GM23338 (cell line): Measurements from ENCODE around the gene SFXN1.

Experiments used
- CREB1 ChIP-seq: fragments of 250-450 bp; sonication (Bioruptor Pico); IDR thresholded peaks from 2 replicates; pipeline ENCODE4 v1.5.0; 2020; ENCODE audit warnings: low read depth, mild to moderate bottlenecking, moderate library complexity
- EZH2 ChIP-seq: fragments of 200-600 bp; sonication (generic); IDR thresholded peaks from one replicate; pipeline ENCODE4 v1.8.0; 2017; ENCODE audit warnings: antibody characterized with exemption, mild to moderate bottlenecking, low read depth; ENCODE audit not compliant: unreplicated experiment
- EZH2phosphoT487 ChIP-seq: fragments of 200-600 bp; sonication (generic); IDR thresholded peaks from one replicate; pipeline ENCODE4 v1.8.1; 2018; ENCODE audit warnings: antibody characterized with exemption; ENCODE audit not compliant: unreplicated experiment
- JUNB ChIP-seq: IDR thresholded peaks from one replicate; pipeline ENCODE4 v1.6.1; 2016; ENCODE audit warnings: antibody characterized with exemption; ENCODE audit not compliant: unreplicated experiment
- NANOG ChIP-seq: IDR thresholded peaks from 2 replicates; pipeline ENCODE4 v1.6.1; 2016; ENCODE audit warnings: antibody characterized with exemption, borderline replicate concordance
- POLR2AphosphoS5 ChIP-seq: IDR thresholded peaks from 2 replicates; pipeline ENCODE4 v1.6.1; 2016; ENCODE audit warnings: antibody characterized with exemption, low read depth
- STAT1 ChIP-seq: IDR thresholded peaks from one replicate; pipeline ENCODE4 v1.6.1; 2016; ENCODE audit warnings: antibody characterized with exemption; ENCODE audit not compliant: unreplicated experiment
- ZNF114 ChIP-seq: fragments of 250-450 bp; sonication (Bioruptor Pico); IDR thresholded peaks from 2 replicates; pipeline ENCODE4 v1.5.0; 2020; ENCODE audit warnings: mild to moderate bottlenecking, moderate library complexity
- ZNF331 ChIP-seq: fragments of 250-450 bp; sonication (Bioruptor Pico); IDR thresholded peaks from 2 replicates; pipeline ENCODE4 v1.5.0; 2020; ENCODE audit warnings: low read depth, mild to moderate bottlenecking, moderate library complexity
- TF ChIP-seq, protein P1 (sequence below), 2 experiments: fragments of 200-600 bp in 1 of 2; sonication (generic) in 1 of 2; conservative IDR thresholded peaks; 2 replicates each; pipeline versions ENCODE4 v1.5.1 to v1.6.1; 2016 to 2017; ENCODE audit warnings: antibody characterized with exemption in 2 of 2, low read depth in 2 of 2, mild to moderate bottlenecking in 2 of 2, moderate library complexity in 1 of 2
- TF ChIP-seq, protein P2 (sequence below): IDR thresholded peaks from one replicate; pipeline ENCODE4 v1.6.1; 2018; ENCODE audit warnings: antibody characterized with exemption; ENCODE audit not compliant: unreplicated experiment
- TF ChIP-seq, protein P3 (sequence below): IDR thresholded peaks from 2 replicates; pipeline ENCODE4 v1.6.1; 2016; ENCODE audit warnings: antibody characterized with exemption

DNA sequence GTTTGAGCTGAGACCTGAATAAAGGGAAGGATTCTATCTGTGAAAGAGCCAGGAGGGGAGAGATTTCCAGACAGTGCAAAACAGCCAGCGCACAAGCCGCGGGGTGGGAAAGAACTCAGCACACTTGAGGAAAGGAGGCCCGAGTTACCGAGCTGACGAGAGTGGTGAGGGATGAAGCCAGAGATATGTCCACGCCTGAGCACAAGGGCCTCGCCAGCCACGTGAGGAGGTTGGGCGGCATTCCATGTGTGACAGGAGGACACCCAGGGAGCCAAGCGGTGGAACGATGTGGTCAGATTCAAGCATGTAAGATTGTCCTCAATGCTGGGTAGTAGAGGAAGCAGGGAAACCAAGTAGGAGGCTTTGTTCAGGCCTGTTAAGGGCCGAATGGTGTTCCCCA lies 17.0 kb upstream of the SFXN1 start:
- TF ChIP-seq EZH2 (no peak), JUNB (no peak), EZH2phosphoT487 (no peak), POLR2AphosphoS5 (no peak), CREB1 (CRISPR knock-in tag) (no peak), NANOG (no peak), ZNF114 (CRISPR knock-in tag) (no peak), ZNF331 (no peak), STAT1 (no peak)
- TF ChIP-seq, protein P1, sequence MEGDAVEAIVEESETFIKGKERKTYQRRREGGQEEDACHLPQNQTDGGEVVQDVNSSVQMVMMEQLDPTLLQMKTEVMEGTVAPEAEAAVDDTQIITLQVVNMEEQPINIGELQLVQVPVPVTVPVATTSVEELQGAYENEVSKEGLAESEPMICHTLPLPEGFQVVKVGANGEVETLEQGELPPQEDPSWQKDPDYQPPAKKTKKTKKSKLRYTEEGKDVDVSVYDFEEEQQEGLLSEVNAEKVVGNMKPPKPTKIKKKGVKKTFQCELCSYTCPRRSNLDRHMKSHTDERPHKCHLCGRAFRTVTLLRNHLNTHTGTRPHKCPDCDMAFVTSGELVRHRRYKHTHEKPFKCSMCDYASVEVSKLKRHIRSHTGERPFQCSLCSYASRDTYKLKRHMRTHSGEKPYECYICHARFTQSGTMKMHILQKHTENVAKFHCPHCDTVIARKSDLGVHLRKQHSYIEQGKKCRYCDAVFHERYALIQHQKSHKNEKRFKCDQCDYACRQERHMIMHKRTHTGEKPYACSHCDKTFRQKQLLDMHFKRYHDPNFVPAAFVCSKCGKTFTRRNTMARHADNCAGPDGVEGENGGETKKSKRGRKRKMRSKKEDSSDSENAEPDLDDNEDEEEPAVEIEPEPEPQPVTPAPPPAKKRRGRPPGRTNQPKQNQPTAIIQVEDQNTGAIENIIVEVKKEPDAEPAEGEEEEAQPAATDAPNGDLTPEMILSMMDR (conservative IDR thresholded peaks at IDR 0.05; ENCODE audit: low read depth in 2 of 2): no peak
- TF ChIP-seq, protein P2, sequence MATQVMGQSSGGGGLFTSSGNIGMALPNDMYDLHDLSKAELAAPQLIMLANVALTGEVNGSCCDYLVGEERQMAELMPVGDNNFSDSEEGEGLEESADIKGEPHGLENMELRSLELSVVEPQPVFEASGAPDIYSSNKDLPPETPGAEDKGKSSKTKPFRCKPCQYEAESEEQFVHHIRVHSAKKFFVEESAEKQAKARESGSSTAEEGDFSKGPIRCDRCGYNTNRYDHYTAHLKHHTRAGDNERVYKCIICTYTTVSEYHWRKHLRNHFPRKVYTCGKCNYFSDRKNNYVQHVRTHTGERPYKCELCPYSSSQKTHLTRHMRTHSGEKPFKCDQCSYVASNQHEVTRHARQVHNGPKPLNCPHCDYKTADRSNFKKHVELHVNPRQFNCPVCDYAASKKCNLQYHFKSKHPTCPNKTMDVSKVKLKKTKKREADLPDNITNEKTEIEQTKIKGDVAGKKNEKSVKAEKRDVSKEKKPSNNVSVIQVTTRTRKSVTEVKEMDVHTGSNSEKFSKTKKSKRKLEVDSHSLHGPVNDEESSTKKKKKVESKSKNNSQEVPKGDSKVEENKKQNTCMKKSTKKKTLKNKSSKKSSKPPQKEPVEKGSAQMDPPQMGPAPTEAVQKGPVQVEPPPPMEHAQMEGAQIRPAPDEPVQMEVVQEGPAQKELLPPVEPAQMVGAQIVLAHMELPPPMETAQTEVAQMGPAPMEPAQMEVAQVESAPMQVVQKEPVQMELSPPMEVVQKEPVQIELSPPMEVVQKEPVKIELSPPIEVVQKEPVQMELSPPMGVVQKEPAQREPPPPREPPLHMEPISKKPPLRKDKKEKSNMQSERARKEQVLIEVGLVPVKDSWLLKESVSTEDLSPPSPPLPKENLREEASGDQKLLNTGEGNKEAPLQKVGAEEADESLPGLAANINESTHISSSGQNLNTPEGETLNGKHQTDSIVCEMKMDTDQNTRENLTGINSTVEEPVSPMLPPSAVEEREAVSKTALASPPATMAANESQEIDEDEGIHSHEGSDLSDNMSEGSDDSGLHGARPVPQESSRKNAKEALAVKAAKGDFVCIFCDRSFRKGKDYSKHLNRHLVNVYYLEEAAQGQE: no peak
- TF ChIP-seq, protein P3, sequence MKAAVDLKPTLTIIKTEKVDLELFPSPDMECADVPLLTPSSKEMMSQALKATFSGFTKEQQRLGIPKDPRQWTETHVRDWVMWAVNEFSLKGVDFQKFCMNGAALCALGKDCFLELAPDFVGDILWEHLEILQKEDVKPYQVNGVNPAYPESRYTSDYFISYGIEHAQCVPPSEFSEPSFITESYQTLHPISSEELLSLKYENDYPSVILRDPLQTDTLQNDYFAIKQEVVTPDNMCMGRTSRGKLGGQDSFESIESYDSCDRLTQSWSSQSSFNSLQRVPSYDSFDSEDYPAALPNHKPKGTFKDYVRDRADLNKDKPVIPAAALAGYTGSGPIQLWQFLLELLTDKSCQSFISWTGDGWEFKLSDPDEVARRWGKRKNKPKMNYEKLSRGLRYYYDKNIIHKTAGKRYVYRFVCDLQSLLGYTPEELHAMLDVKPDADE: no peak
